Liver (tissue), 3 donors: ENCODE results near the gene CIAO3.
A peak's percentile ranks its signal among the peaks of the same experiment; 100 is the strongest.

Experiments
- CTCF ChIP-seq: fragments of 150-350 bp; IDR thresholded peaks from 2 replicates; pipeline ENCODE4 v1.5.1; 2017; ENCODE audit warnings: improper control_type of control experiment, low read depth, low read length; ENCODE audit not compliant: missing input control
- EGR1 ChIP-seq, 2 donors: IDR thresholded peaks; 2 replicates each; pipeline ENCODE4 v1.6.1; 2016 to 2018; ENCODE audit warnings: antibody characterized with exemption in 2 of 2, low read depth in 2 of 2
- GABPA ChIP-seq, 2 donors: IDR thresholded peaks in 1 of 2; conservative IDR thresholded peaks in 1 of 2; 2 replicates each; pipeline ENCODE4 v1.6.1; 2016; ENCODE audit warnings: antibody characterized with exemption in 2 of 2, mild to moderate bottlenecking in 1 of 2, moderate library complexity in 1 of 2
- HNF4A ChIP-seq, 2 donors: conservative IDR thresholded peaks; 2 replicates each; pipeline ENCODE4 v1.6.1; 2016; ENCODE audit warnings: antibody characterized with exemption in 2 of 2, mild to moderate bottlenecking in 2 of 2
- HNF4G ChIP-seq: IDR thresholded peaks from 2 replicates; pipeline ENCODE4 v1.6.1; 2016; ENCODE audit warnings: antibody characterized with exemption
- JUND ChIP-seq, 2 donors: IDR thresholded peaks; 2 replicates each; pipeline ENCODE4 v1.6.1; 2016; ENCODE audit warnings: antibody characterized with exemption in 2 of 2
- NR2F2 ChIP-seq: IDR thresholded peaks from 2 replicates; pipeline ENCODE4 v1.6.1; 2016; ENCODE audit warnings: antibody characterized with exemption
- RAD21 ChIP-seq, 2 donors: IDR thresholded peaks; 2 replicates each; pipeline ENCODE4 v1.6.1; 2016; ENCODE audit warnings: antibody characterized with exemption in 2 of 2, mild to moderate bottlenecking in 2 of 2
- REST ChIP-seq: IDR thresholded peaks from 2 replicates; pipeline ENCODE4 v1.6.1; 2016; ENCODE audit warnings: antibody characterized with exemption, mild to moderate bottlenecking
- RXRA ChIP-seq, 2 donors: IDR thresholded peaks; 2 replicates each; pipeline ENCODE4 v1.6.1; 2017 to 2018; ENCODE audit warnings: antibody characterized with exemption in 2 of 2, mild to moderate bottlenecking in 1 of 2
- YY1 ChIP-seq: IDR thresholded peaks from 2 replicates; pipeline ENCODE4 v1.6.1; 2016; ENCODE audit warnings: antibody characterized with exemption, mild to moderate bottlenecking
- ZBTB33 ChIP-seq: IDR thresholded peaks from 2 replicates; pipeline ENCODE4 v1.6.1; 2016; ENCODE audit warnings: antibody characterized with exemption
- TF ChIP-seq, protein P1 (sequence below): IDR thresholded peaks from 2 replicates; pipeline ENCODE4 v1.6.1; 2016; ENCODE audit warnings: antibody characterized with exemption
- TF ChIP-seq, protein P2 (sequence below): IDR thresholded peaks from 2 replicates; pipeline ENCODE4 v1.6.1; 2016; ENCODE audit warnings: antibody characterized with exemption
- donor health status: healthy.
- donor health status: healthy.

- TF ChIP-seq CTCF (no peak), REST (no peak), NR2F2 (no peak), RAD21 (IDR thresholded peaks at IDR 0.05) (no peak), GABPA (IDR thresholded peaks at IDR 0.05 in 1 of 2, conservative IDR thresholded peaks at IDR 0.05 in 1 of 2) (peak in 1 of 2 donors; percentile 76), ZBTB33 (no peak), EGR1 (IDR thresholded peaks at IDR 0.05; ENCODE audit: low read depth in 2 of 2) (no peak), HNF4G (no peak), JUND (IDR thresholded peaks at IDR 0.05) (no peak), YY1 (no peak), HNF4A (conservative IDR thresholded peaks at IDR 0.05) (no peak), RXRA (IDR thresholded peaks at IDR 0.05) (no peak)
- TF ChIP-seq, protein P1, sequence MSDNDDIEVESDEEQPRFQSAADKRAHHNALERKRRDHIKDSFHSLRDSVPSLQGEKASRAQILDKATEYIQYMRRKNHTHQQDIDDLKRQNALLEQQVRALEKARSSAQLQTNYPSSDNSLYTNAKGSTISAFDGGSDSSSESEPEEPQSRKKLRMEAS, result no peak
- TF ChIP-seq, protein P2, sequence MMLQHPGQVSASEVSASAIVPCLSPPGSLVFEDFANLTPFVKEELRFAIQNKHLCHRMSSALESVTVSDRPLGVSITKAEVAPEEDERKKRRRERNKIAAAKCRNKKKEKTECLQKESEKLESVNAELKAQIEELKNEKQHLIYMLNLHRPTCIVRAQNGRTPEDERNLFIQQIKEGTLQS, result no peak
These were observed 60.8 kb downstream of the CIAO3 start, which contains the start of gene STUB1 for GRCh38 chr16:679814-680624.
